ENCODE data around the gene VEPH1.

Gene VEPH1

DNA sequence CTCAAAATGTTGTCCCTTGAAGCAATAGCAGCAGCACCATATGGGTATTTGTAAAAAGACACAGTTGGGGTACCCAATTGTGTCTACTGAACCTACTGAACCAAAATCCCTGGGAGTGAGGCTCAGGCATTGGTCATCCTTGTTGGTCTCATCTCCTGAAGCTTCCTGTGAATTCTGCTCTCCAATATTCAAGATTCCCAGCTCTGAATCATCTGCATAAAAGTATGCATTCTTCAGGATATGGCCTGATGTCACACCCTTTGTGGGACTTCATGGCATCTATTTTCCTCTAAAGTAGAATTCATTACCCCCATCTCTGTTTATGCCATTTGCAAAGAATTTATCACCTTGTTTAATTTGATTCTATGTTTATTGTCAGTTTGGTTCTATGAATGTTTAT, 79.9 kb downstream of the VEPH1 start:
- DNase-seq, result no peak

DNA sequence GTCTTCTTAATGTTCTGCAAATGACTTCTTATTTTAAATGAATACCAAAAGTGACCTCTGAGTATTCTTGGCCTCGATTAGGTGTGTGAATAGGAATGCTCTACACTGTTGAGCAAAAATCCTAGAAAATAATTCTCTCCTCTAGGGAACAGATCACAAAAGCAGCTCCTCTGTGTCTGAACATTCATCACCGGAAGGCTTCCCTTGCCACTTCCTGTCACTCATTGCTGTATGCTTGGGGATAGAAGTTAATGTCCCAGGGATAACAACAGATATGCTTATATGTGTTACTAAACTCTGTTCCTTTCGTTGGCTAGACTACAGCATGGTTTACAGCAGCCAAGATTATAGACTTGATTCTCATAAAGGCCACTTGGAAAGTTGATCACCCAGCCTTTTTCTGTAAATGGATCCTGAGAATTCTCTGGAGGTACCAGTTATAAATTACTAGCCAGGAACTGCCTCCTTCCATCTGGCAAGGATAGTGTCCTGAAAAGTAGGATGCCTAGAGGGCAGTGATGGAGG, 82.5 kb downstream of the VEPH1 start:
- no peak for DNase-seq

DNA sequence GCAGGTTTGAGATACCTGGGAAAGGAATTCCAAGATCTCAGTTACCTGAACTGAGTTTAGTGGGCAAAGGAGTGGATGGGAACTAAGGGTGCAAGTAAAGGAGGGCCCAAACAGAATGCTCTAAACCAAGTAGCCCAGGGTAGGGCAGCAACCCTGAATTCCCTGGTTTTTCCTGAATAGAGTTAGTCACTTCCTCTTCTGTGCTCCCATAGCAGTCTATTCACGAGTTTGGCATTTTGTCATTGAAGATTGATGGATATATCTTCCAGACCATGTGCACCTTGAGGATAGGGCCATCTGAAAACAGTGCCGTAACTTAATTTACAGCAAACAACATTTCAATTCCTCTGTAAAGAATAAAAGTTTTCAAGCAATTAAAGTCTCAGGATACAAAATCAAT, 85.1 kb downstream of the VEPH1 start:
- DNase-seq, result no peak

DNA sequence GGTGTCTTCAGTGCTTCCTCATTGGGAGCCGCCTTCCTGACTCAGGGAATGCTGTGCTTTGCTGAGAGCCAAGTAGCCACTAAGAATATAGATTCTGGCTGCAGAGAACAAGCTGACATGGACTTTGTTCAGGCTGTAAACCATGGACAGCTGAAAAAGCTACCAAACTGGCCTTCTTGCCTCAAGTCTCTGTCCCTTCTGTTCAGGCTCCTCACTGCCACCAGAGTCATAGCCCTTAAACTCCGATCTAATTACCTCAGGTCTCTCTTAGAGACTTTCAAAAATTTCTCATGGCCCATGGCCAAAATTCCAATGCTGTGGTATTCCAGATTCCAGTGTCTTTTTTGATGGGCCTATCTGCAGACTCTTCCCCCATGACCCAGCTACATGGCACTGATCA, 86.0 kb downstream of the VEPH1 start:
- DNase-seq, result no peak

DNA sequence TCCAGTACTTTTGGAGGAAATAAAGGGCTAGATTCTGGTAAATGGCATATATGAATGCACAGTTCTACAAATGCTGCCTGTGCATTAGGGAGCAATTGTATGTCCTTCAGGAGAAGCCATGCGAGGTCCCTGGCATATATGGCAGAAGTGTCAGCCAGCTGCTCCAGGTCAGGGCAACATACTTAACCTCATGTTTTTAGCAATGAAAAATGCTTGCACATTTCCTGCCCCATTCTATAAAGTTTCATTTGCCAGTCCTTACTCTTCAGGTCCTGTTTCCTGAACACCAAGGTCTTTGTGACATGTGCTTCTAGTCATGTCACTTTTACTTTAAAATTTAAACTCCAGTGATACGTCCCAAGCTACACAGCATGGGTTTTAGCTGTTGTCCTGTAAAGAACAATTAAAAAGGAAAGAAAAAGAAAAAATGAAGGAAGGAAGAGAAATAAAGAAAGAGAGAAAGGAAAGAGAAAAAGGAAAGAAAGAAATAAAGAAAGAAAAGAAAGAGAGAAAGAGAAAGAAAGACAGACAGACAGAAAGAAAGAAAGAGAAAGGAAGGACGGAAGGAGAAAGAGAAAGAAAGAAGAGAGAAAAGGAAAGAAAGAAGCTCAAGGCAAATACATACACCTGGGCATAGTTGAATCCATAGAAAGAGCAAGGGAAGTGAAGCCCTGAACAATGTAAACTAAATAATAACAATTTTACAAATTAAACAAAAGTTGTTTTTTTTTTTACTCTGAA, 86.7 kb downstream of the VEPH1 start:
- no peak for DNase-seq

GRCh38 chr3:157414861-157415260, 88.4 kb downstream of the VEPH1 start:
- DNase-seq, result no peak

DNA sequence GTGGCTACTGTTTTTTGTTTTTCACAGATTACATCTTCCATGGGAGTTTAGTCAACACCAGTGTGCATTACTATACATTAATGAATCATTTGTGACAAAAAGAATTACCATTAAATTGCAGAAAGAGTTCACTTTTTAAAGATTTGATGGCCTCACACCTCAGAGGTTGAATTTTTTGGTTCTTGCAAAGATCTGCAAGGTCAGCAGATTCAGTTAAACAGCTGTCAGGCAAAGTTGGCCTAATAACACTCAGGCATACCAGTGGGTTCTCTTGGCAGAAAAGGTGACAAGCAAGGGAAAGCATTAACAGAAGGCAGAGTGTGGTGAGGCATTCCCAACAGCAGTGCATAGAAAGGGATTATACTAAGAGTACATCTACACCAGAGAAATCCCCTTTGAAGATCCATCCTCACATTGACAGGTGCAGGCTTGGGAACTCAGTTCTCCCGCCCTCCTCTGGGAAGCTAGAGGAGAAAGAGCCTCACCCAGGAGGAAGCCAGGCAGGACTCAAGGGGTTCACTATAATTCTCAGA, 90.8 kb downstream of the VEPH1 start:
- DNase-seq, result no peak

- no peak for DNase-seq
These were observed 92.3 kb downstream of the VEPH1 start for GRCh38 chr3:157410945-157411344.

DNA sequence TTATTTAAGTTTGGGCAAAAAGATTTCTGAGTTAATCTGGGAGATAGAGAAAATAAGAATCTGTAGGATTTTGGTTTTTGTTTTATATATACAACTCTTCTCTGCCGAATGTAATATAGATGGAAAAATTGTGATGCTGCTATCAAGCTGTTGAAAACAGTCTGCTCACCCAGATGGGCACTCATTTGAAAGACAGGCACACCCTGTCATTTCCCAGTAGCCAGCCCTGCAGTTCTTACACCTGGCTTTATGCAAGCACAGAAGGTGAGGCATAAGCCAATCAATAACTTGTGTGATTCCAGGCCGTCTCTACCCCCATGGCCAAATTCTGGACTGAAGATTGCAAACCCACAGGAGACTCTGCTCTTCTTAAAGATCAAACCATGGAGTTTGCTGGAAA, 93.7 kb downstream of the VEPH1 start:
- DNase-seq, result no peak

DNA sequence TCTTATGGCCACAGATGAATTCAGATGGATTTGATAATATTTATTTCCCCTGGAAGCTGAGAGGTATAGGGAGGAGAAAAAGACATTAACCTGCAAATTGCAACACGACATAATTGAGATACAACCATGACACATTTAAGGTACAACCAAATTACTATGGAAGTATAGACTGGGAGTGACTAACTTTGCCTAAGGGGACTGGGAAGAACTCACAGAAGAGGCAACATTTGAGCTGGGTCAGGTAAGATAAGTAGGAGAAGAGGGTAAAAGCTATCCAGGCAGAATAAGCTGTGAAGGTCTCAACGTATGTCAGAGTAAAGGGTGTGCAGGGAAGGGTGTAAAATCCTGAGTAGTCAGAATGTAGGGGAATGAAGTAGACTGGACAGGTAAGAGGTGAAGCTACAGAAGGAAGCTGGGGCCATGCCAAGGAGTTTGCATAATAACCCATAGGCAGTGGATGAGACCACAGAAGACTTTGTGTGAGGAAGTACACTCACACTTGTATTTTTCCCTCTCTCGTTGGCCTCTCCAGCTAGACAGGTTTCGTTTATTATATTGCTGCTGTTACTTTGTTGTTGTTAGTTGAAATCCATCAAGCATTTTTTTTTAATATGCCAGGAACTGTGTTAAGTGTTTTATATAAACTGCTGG, 94.6 kb downstream of the VEPH1 start:
- no peak for DNase-seq

GRCh38 chr3:157407769-157408168, 95.4 kb downstream of the VEPH1 start:
- no peak for DNase-seq

DNA sequence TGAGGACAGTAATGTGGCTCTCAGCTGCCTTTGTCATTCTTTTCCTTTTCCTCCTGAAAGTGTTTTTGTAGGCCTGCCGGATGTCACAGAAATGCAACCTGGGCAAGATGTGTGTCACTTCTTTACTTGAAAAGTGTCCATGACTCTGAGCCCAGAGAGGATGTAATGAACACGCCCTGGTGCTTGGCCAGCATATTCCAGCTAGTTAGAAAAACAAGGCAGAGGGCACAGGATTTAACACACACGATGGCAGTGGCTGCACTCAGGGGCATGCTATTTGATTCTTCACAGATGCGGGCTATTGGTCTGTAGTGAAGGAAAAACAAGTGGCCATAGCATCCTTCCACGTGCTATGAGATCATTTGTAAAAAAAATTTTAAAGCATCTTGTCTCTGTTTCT, 96.8 kb downstream of the VEPH1 start:
- no peak for DNase-seq

- no peak for DNase-seq
These were observed 97.8 kb downstream of the VEPH1 start for GRCh38 chr3:157405457-157405856.

DNA sequence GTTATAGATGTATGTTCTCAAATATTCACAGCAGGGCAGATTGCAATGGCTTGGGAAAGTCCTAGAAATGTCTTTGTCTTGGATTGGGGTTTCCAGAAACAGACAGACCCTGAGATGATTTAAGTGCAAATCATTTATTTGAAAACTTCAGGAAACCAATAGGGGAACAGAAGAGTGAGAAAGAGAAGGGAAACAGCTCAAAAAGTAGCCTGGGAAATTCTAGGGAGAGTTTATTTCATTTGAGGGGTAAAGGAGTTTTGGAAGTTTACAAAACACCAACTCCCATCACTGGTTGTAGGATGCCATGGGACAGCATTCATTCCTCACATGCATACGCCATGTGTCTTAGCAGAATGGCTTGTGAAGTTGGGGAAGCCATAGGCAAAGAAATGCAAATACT, 98.8 kb downstream of the VEPH1 start:
- DNase-seq, result peak; percentile 29

DNA sequence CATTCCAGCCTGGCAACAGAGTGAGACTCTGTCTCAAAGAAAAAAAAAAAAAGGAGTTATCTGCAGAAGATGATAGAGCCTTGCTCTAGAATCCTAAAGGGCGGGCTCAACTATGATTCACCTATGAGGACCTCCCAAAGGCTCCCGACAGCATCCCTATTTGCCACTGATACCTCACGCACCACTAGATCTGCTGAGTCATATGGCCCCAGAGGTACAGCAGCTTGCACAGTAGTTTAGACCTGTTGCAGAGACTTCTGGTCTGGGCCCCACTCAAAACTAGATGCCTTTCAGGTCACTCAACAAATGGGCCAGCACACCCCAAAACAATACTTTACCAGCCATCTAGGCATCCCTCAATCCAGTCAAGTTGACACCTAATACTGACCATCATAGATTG, 104.6 kb downstream of the VEPH1 start:
- no peak for DNase-seq

- peak; percentile 63 for DNase-seq
These were observed 108.8 kb downstream of the VEPH1 start for GRCh38 chr3:157394411-157394810.

DNA sequence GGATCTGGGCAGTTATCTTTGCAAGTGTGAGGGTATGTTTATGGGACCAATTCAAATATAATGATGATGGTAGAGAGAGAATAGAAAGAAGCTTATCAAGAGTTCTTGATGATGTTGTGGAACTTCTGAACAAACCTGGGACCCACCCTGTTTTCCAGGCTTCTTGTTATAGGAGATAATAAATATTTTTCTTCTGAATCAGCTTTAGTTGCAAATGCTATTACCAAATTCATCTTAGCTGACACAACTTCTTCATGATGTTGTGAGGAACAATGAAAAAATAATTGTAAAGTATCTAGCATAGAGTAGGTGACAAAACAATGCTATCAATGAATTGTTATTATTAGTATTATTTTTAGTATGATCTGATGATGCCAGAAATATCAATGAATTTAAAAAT, 110.1 kb downstream of the VEPH1 start:
- no peak for DNase-seq

GRCh38 chr3:157392104-157392503, 111.1 kb downstream of the VEPH1 start:
- DNase-seq, result no peak

DNA sequence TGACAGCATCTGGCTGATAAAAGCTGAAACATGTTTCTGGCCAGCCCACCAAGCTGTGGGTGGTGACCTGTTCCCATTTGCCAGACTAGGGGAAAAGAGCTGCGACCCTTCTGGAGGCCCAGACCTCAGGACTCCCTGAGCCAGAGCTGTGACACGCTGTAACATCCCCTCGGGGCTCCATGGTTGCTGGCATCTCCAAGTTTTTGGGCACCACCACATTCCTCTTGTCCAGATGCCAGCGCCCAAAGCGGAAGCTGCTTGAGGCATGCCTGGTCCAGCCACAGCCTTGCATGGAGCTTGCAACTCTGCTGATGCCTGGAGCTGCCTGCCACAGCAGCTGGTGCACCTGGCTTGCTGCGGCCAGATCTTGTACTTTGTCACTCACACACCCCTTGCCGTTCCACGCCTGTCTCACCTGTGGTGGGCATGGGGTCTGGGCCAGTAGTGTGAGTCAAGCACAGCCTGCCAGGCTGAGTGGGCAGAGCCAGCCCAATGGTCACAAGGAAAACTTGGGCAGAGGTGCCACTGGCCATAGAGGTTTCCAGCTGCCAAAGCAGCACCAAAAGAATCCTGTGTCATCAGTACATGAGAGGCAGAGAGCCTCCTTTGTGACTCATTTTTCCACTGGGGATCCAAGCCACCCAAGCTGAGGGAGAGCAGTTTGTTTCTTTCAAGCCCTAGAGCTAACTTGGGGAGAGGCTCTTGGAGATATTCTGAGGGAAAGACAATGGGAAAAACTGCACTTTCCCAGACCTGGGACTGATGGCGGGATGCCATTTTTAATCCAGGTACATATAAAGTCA, 112.3 kb downstream of the VEPH1 start:
- no peak for DNase-seq

DNA sequence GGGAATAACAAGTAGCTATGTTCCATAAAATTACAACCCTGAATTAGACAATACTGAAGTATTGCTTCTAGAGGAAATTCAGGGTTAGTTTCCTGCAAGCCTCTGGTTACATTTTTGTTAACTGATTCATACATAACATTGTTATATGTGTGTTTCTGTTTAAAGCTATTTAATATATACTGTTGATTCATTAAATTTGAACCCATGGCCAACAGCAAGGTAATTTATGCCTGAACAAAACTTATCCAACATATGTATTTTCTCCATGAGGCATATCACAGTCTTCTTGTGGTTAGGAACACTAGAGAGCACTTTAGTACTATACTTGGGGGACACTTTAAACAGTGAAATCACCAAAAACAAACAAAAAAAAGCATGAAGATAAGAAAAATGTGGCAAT, 114.2 kb downstream of the VEPH1 start:
- DNase-seq, result no peak

DNA sequence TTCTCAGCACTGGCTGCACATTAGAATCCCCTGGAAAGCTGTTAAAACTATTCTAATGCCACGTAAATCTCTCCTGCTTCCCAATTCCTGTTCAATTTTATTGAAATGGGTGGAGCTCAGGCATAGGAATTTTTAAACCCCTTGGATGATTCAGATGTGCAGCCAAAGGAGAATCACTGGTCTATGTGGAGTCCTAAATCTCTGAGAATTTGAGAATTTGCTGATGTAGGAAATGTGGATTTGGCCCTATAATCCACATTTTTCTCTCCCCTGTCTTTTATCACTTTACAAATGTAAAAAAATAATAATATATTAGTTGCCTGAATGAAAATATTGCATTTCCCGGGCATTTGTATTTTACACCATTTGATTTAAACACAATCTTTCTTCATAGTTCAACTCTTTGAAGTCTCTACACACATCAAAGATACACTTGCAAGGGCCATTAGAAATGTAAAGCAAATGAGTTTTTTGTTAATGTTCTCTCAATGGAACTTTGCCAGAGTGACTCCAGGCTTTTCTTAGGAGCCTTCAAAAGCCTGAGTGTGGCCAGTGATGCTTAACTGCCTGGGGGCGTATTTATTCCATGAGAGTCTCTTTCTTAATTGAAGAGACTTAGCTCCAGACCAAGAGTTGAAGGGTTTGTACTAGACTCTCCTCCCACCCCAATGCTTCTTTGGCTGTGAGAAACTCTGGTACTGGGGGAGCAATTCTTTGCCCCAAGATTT, 115.3 kb downstream of the VEPH1 start:
- DNase-seq, result no peak

DNA sequence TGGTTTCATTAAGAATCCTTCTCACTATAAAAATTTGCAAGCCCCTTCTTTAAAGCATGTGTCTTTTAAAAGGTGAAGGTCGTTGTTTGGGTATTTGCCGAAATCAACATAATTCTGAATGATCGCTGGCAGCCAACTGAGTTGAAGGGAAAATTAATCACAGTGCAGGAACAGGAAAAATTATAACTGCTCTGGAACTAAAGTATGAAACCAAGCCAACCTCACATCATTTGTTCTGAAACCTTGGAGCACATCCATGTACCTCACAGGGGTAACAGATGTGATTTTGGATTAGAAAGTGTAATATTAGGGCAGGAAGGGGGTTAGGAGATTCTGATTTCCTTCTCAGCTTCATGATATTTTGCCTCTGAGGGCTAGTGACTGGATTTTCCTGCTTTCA, 118.7 kb downstream of the VEPH1 start:
- no peak for DNase-seq

- no peak for DNase-seq
These were observed 119.2 kb downstream of the VEPH1 start for GRCh38 chr3:157384031-157384430.
